GM23338 (cell line): ENCODE results near the gene ODR4. TPM values are rescaled to one million over a fixed set of nuclear protein-coding genes. Genes with fewer than 3 reads are reported as not detected.
A peak's percentile ranks its signal among the peaks of the same experiment; 100 is the strongest.

Experiments
- ATAC-seq: fragments of 200-7000 bp; cut with Tn5 transposase; 3 replicates; pipeline ENCODE4 v1.9.1; 2020
- DNase-seq: peaks from one replicate; pipeline ENCODE4 v3.0.0-alpha.2; 2015; ENCODE audit warnings: low spot score
- H2AFZ ChIP-seq: fragments of 200-600 bp; sonication (generic); 2 replicates; pipeline ENCODE4 v1.8.0; 2016; ENCODE audit warnings: antibody characterized with exemption, mild to moderate bottlenecking, moderate library complexity
- H3F3A ChIP-seq: fragments of 200-600 bp; sonication (generic); replicated peaks from 2 replicates; pipeline ENCODE4 v1.8.0; 2017; ENCODE audit warnings: antibody characterized with exemption, mixed run types, low read depth
- H3K27ac ChIP-seq: fragments of 200-600 bp; sonication (generic); 2 replicates; pipeline ENCODE4 v1.6.1; 2016; ENCODE audit warnings: low read depth
- H3K27me3 ChIP-seq: fragments of 200-600 bp; sonication (generic); 2 replicates; pipeline ENCODE4 v1.8.0; 2016; ENCODE audit warnings: mild to moderate bottlenecking, mixed run types, moderate library complexity; ENCODE audit not compliant: insufficient read depth
- H3K36me3 ChIP-seq: fragments of 200-600 bp; sonication (generic); 2 replicates; pipeline ENCODE4 v1.8.0; 2016; ENCODE audit warnings: mild to moderate bottlenecking; ENCODE audit not compliant: insufficient read depth
- H3K4me1 ChIP-seq: fragments of 200-600 bp; sonication (generic); 2 replicates; pipeline ENCODE4 v1.8.0; 2016; ENCODE audit warnings: mild to moderate bottlenecking, moderate library complexity; ENCODE audit not compliant: insufficient read depth
- H3K4me2 ChIP-seq: fragments of 200-600 bp; sonication (generic); 2 replicates; pipeline ENCODE4 v1.7.1; 2017; ENCODE audit warnings: mixed run types
- H3K4me3 ChIP-seq: fragments of 200-600 bp; sonication (generic); 2 replicates; pipeline ENCODE4 v1.6.1; 2016; ENCODE audit warnings: mixed run types
- H3K79me2 ChIP-seq: fragments of 200-600 bp; sonication (generic); replicated peaks from 2 replicates; pipeline ENCODE4 v1.8.0; 2017; ENCODE audit warnings: mild to moderate bottlenecking; ENCODE audit not compliant: insufficient read depth
- H3K9me2 ChIP-seq: fragments of 200-600 bp; sonication (generic); 2 replicates; pipeline ENCODE4 v1.8.0; 2017; ENCODE audit not compliant: insufficient read depth
- H4K20me1 ChIP-seq: fragments of 200-600 bp; sonication (generic); replicated peaks from 2 replicates; pipeline ENCODE4 v1.8.0; 2017; ENCODE audit warnings: mild to moderate bottlenecking; ENCODE audit not compliant: insufficient read depth
- H3K27ac Mint-ChIP-seq: 2 replicates; pipeline ENCODE4 v1.8.0; 2020; ENCODE audit warnings: inconsistent platforms, mild to moderate bottlenecking, moderate library complexity, mixed read lengths
- H3K27me3 Mint-ChIP-seq: 3 replicates; pipeline ENCODE4 v1.8.0; 2022; ENCODE audit warnings: low read depth, mild to moderate bottlenecking, moderate library complexity, mixed read lengths, inconsistent platforms; ENCODE audit not compliant: insufficient read depth, poor library complexity
- H3K36me3 Mint-ChIP-seq: 3 replicates; pipeline ENCODE4 v1.8.0; 2021; ENCODE audit warnings: low read depth, mild to moderate bottlenecking, inconsistent platforms, moderate library complexity, mixed read lengths
- H3K4me1 Mint-ChIP-seq: 3 replicates; pipeline ENCODE4 v1.8.0; 2020; ENCODE audit warnings: mild to moderate bottlenecking, inconsistent platforms, mixed read lengths
- H3K4me3 Mint-ChIP-seq: 3 replicates; pipeline ENCODE4 v1.8.0; 2021; ENCODE audit warnings: moderate library complexity, mild to moderate bottlenecking, inconsistent platforms, mixed read lengths
- H3K9me3 Mint-ChIP-seq: 3 replicates; pipeline ENCODE4 v1.8.0; 2020; ENCODE audit warnings: moderate library complexity, mild to moderate bottlenecking, inconsistent platforms, mixed read lengths
- CREB1 ChIP-seq: fragments of 250-450 bp; sonication (Bioruptor Pico); IDR thresholded peaks from 2 replicates; pipeline ENCODE4 v1.5.0; 2020; ENCODE audit warnings: low read depth, mild to moderate bottlenecking, moderate library complexity
- EZH2 ChIP-seq: fragments of 200-600 bp; sonication (generic); IDR thresholded peaks from one replicate; pipeline ENCODE4 v1.8.0; 2017; ENCODE audit warnings: antibody characterized with exemption, mild to moderate bottlenecking, low read depth; ENCODE audit not compliant: unreplicated experiment
- EZH2phosphoT487 ChIP-seq: fragments of 200-600 bp; sonication (generic); IDR thresholded peaks from one replicate; pipeline ENCODE4 v1.8.1; 2018; ENCODE audit warnings: antibody characterized with exemption; ENCODE audit not compliant: unreplicated experiment
- JUNB ChIP-seq: IDR thresholded peaks from one replicate; pipeline ENCODE4 v1.6.1; 2016; ENCODE audit warnings: antibody characterized with exemption; ENCODE audit not compliant: unreplicated experiment
- NANOG ChIP-seq: IDR thresholded peaks from 2 replicates; pipeline ENCODE4 v1.6.1; 2016; ENCODE audit warnings: antibody characterized with exemption, borderline replicate concordance
- POLR2AphosphoS5 ChIP-seq: IDR thresholded peaks from 2 replicates; pipeline ENCODE4 v1.6.1; 2016; ENCODE audit warnings: antibody characterized with exemption, low read depth
- STAT1 ChIP-seq: IDR thresholded peaks from one replicate; pipeline ENCODE4 v1.6.1; 2016; ENCODE audit warnings: antibody characterized with exemption; ENCODE audit not compliant: unreplicated experiment
- ZNF114 ChIP-seq: fragments of 250-450 bp; sonication (Bioruptor Pico); IDR thresholded peaks from 2 replicates; pipeline ENCODE4 v1.5.0; 2020; ENCODE audit warnings: mild to moderate bottlenecking, moderate library complexity
- ZNF331 ChIP-seq: fragments of 250-450 bp; sonication (Bioruptor Pico); IDR thresholded peaks from 2 replicates; pipeline ENCODE4 v1.5.0; 2020; ENCODE audit warnings: low read depth, mild to moderate bottlenecking, moderate library complexity
- polyA plus RNA-seq: library from polyadenylated mRNA; unstranded; fragments of >200 nt; fragmentation: Nextera tagmentation; extraction: Ambion mirVana; gene quantifications from 2 replicates; pipeline ENCODE4 v1.2.1, GENCODE V29; 2016
- total RNA-seq: library from RNA; depleted of rRNA; stranded (reverse); fragments of >200 nt; shearing (Covaris generic); gene quantifications from 2 replicates; pipeline ENCODE4 v1.2.3, GENCODE V29; 2014
- TF ChIP-seq, protein P1 (sequence below): IDR thresholded peaks from 2 replicates; pipeline ENCODE4 v1.6.1; 2016; ENCODE audit warnings: antibody characterized with exemption
- TF ChIP-seq, protein P2 (sequence below): IDR thresholded peaks from one replicate; pipeline ENCODE4 v1.6.1; 2018; ENCODE audit warnings: antibody characterized with exemption; ENCODE audit not compliant: unreplicated experiment
- TF ChIP-seq, protein P3 (sequence below), 2 experiments: fragments of 200-600 bp in 1 of 2; sonication (generic) in 1 of 2; conservative IDR thresholded peaks; 2 replicates each; pipeline versions ENCODE4 v1.5.1 to v1.6.1; 2016 to 2017; ENCODE audit warnings: antibody characterized with exemption in 2 of 2, low read depth in 2 of 2, mild to moderate bottlenecking in 2 of 2, moderate library complexity in 1 of 2

ODR4 gene
- total and polyA plus RNA-seq, 2 experiments from 2014 or later = 17.3 to 18.9 TPM

- TF ChIP-seq, protein P1, sequence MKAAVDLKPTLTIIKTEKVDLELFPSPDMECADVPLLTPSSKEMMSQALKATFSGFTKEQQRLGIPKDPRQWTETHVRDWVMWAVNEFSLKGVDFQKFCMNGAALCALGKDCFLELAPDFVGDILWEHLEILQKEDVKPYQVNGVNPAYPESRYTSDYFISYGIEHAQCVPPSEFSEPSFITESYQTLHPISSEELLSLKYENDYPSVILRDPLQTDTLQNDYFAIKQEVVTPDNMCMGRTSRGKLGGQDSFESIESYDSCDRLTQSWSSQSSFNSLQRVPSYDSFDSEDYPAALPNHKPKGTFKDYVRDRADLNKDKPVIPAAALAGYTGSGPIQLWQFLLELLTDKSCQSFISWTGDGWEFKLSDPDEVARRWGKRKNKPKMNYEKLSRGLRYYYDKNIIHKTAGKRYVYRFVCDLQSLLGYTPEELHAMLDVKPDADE = no peak
Measured at GRCh38 chr1:186461014-186461413, 85.4 kb downstream of the ODR4 start, which contains the start of gene PDC (continued).

DNA sequence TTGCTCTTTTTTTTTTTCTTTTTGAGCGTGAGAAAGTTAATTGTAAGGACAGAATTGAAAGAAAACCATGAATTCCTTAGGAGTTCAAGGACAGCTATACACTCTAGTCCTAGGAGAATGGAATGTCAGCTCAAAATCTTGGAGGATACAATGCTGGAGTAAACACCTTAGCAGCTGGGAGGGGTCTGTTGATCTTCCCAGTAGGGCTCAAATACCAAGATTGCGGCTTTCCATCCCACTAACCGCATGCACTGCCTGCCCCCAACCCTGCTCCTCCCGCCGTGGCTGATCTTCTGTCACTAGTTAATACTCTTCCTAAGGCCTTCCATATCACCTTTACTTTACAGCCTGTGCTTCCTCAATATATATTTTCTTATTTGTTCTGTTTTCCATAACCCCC lies 87.9 kb downstream of the ODR4 start:
- Mint-ChIP-seq H3K36me3 (no peaks in the 10 kb centered on the region), H3K4me3 (no peak overlapping the region), H3K9me3 (no peaks in the 10 kb centered on the region), H3K27me3 (no peaks in the 10 kb centered on the region), H3K4me1 (peaks cover 6% of the 10 kb centered on the region; the same call in 2 of the 3 replicates), H3K27ac (no peak overlapping the region)
- H3K27me3 ChIP-seq = no peaks in the 10 kb centered on the region
- no peaks in the 10 kb centered on the region for H3F3A ChIP-seq
- H3K9me2 ChIP-seq = no peaks in the 10 kb centered on the region
- H2AFZ ChIP-seq = no peak overlapping the region
- no peak overlapping the region for H3K4me2 ChIP-seq
- no peak for TF ChIP-seq STAT1
- TF ChIP-seq, protein P2, sequence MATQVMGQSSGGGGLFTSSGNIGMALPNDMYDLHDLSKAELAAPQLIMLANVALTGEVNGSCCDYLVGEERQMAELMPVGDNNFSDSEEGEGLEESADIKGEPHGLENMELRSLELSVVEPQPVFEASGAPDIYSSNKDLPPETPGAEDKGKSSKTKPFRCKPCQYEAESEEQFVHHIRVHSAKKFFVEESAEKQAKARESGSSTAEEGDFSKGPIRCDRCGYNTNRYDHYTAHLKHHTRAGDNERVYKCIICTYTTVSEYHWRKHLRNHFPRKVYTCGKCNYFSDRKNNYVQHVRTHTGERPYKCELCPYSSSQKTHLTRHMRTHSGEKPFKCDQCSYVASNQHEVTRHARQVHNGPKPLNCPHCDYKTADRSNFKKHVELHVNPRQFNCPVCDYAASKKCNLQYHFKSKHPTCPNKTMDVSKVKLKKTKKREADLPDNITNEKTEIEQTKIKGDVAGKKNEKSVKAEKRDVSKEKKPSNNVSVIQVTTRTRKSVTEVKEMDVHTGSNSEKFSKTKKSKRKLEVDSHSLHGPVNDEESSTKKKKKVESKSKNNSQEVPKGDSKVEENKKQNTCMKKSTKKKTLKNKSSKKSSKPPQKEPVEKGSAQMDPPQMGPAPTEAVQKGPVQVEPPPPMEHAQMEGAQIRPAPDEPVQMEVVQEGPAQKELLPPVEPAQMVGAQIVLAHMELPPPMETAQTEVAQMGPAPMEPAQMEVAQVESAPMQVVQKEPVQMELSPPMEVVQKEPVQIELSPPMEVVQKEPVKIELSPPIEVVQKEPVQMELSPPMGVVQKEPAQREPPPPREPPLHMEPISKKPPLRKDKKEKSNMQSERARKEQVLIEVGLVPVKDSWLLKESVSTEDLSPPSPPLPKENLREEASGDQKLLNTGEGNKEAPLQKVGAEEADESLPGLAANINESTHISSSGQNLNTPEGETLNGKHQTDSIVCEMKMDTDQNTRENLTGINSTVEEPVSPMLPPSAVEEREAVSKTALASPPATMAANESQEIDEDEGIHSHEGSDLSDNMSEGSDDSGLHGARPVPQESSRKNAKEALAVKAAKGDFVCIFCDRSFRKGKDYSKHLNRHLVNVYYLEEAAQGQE = no peak
- no peak for TF ChIP-seq JUNB
- TF ChIP-seq, protein P3, sequence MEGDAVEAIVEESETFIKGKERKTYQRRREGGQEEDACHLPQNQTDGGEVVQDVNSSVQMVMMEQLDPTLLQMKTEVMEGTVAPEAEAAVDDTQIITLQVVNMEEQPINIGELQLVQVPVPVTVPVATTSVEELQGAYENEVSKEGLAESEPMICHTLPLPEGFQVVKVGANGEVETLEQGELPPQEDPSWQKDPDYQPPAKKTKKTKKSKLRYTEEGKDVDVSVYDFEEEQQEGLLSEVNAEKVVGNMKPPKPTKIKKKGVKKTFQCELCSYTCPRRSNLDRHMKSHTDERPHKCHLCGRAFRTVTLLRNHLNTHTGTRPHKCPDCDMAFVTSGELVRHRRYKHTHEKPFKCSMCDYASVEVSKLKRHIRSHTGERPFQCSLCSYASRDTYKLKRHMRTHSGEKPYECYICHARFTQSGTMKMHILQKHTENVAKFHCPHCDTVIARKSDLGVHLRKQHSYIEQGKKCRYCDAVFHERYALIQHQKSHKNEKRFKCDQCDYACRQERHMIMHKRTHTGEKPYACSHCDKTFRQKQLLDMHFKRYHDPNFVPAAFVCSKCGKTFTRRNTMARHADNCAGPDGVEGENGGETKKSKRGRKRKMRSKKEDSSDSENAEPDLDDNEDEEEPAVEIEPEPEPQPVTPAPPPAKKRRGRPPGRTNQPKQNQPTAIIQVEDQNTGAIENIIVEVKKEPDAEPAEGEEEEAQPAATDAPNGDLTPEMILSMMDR (conservative IDR thresholded peaks at IDR 0.05; ENCODE audit: low read depth in 2 of 2) = no peak
- TF ChIP-seq EZH2phosphoT487 = no peak
- no peak for TF ChIP-seq POLR2AphosphoS5
- TF ChIP-seq ZNF114 (CRISPR knock-in tag) = no peak
- no peaks in the 10 kb centered on the region for H4K20me1 ChIP-seq
- H3K4me3 ChIP-seq = no peak overlapping the region
- H3K4me1 ChIP-seq = no peaks in the 10 kb centered on the region
- H3K36me3 ChIP-seq = no peaks in the 10 kb centered on the region
- DNase-seq (peak; percentile 73), ATAC-seq (peak; percentile 94)
- H3K27ac ChIP-seq = no peak overlapping the region
- H3K79me2 ChIP-seq = no peaks in the 10 kb centered on the region

GRCh38 chr1:186463926-186464325 lies 88.3 kb downstream of the ODR4 start:
- Mint-ChIP-seq H3K4me3 (no peak overlapping the region), H3K36me3 (no peaks in the 10 kb centered on the region), H3K27me3 (no peaks in the 10 kb centered on the region), H3K4me1 (peaks cover 6% of the 10 kb centered on the region; the same call in 2 of the 3 replicates), H3K27ac (no peak overlapping the region), H3K9me3 (no peaks in the 10 kb centered on the region)
- Histone ChIP-seq H3K4me1 (no peaks in the 10 kb centered on the region), H3F3A (no peaks in the 10 kb centered on the region), H3K27me3 (no peaks in the 10 kb centered on the region), H2AFZ (no peak overlapping the region), H3K4me3 (no peak overlapping the region), H3K4me2 (no peak overlapping the region), H4K20me1 (no peaks in the 10 kb centered on the region), H3K79me2 (no peaks in the 10 kb centered on the region), H3K27ac (no peak overlapping the region), H3K36me3 (no peaks in the 10 kb centered on the region), H3K9me2 (no peaks in the 10 kb centered on the region)
- TF ChIP-seq ZNF331 (CRISPR knock-in tag) (no peak), JUNB (no peak), CREB1 (no peak), STAT1 (no peak), ZNF114 (CRISPR knock-in tag) (no peak), EZH2 (no peak), NANOG (no peak)
- TF ChIP-seq, protein P3 (conservative IDR thresholded peaks at IDR 0.05; ENCODE audit: low read depth in 2 of 2) = no peak
- TF ChIP-seq, protein P1 = no peak
- ATAC-seq = no peak
- no peak for DNase-seq
